Thoracic aorta (tissue), 2 donors: ENCODE results near the gene PHF3. TPM values are rescaled to one million over a fixed set of nuclear protein-coding genes. Genes with fewer than 3 reads are reported as not detected.

ENCODE experiments used
- ATAC-seq: fragments of 150-250 bp; one replicate; pipeline ENCODE4 v1.8.0; 2017; ENCODE audit warnings: low read depth; ENCODE audit not compliant: insufficient number of reproducible peaks, low FRiP score
- DNase-seq: peaks from one replicate; pipeline ENCODE4 v3.0.0-alpha.2; 2020; ENCODE audit warnings: low spot score
- H3K27ac ChIP-seq, 2 donors: fragments of 200-600 bp; sonication (generic); 1 replicate in 1 of 2; 2 replicates in 1 of 2; pipeline ENCODE4 v1.5.1; 2016; ENCODE audit warnings: mild to moderate bottlenecking in 2 of 2, moderate library complexity in 2 of 2
- H3K27me3 ChIP-seq: fragments of 200-600 bp; sonication (generic); replicated peaks from 2 replicates; pipeline ENCODE4 v1.6.0; 2016; ENCODE audit warnings: mild to moderate bottlenecking; ENCODE audit not compliant: insufficient read depth
- H3K36me3 ChIP-seq: fragments of 200-600 bp; sonication (generic); one replicate; pipeline ENCODE4 v1.5.1; 2016
- H3K4me1 ChIP-seq, 2 donors: fragments of 200-600 bp; sonication (generic); 1 replicate in 1 of 2; 2 replicates in 1 of 2; pipeline versions ENCODE4 v1.5.1 to v1.6.0; 2016; ENCODE audit warnings: low read depth in 2 of 2, mild to moderate bottlenecking in 1 of 2; ENCODE audit not compliant: control insufficient read depth in 1 of 2
- H3K4me3 ChIP-seq: fragments of 200-600 bp; sonication (generic); 2 replicates; pipeline ENCODE4 v1.5.1; 2016; ENCODE audit warnings: mild to moderate bottlenecking
- H3K9me3 ChIP-seq: fragments of 200-600 bp; sonication (generic); 2 replicates; pipeline ENCODE4 v1.5.1; 2016
- total RNA-seq, 2 donors: library from RNA; depleted of rRNA; stranded (reverse); fragments of >200 nt; gene quantifications; one replicate each; pipeline versions ENCODE4 v1.1.0 to v1.2.3, GENCODE V29; 2016
- TF ChIP-seq, protein P1 (sequence below): fragments of 200-600 bp; sonication (generic); IDR thresholded peaks from one replicate; pipeline ENCODE4 v1.5.1; 2019; ENCODE audit warnings: antibody characterized with exemption

PHF3 gene
- total RNA-seq, 2 donors from 2014 or later = 55.4 to 59.5 TPM

DNA sequence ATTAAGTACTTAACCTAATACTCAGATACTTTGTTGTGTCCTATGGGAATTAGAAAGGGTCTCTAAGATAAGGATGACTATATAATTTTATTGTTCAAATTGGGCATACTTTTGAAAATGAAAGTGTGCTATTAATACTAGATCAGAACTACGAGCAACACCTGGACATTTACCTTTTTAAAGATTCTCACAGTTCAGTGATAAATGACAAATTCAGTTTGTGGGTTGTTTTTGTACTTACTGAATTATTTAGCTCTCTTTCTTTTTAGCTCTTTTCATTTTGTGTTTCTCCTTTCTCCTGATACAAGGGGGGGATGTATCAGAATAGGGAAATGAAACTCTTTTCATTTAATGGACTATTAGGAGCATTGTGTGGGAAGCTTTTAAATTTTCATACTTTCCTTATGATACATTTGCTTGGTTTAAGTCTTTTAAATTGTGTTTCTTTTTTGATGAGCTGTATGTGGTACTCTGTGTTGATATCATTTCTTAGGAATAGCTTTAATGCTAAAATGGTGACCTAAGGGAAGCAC lies 47.5 kb downstream of the PHF3 start:
- DNase-seq (no peak), ATAC-seq (no peak)
- Histone ChIP-seq H3K4me1 (peaks cover 5 to 7% of the 10 kb centered on the region in 2 donors), H3K27me3 (no peaks in the 10 kb centered on the region), H3K4me3 (no peak overlapping the region), H3K9me3 (no peaks in the 10 kb centered on the region), H3K27ac (no peak overlapping the region), H3K36me3 (peaks cover 10% of the 10 kb centered on the region)
- TF ChIP-seq, protein P1, sequence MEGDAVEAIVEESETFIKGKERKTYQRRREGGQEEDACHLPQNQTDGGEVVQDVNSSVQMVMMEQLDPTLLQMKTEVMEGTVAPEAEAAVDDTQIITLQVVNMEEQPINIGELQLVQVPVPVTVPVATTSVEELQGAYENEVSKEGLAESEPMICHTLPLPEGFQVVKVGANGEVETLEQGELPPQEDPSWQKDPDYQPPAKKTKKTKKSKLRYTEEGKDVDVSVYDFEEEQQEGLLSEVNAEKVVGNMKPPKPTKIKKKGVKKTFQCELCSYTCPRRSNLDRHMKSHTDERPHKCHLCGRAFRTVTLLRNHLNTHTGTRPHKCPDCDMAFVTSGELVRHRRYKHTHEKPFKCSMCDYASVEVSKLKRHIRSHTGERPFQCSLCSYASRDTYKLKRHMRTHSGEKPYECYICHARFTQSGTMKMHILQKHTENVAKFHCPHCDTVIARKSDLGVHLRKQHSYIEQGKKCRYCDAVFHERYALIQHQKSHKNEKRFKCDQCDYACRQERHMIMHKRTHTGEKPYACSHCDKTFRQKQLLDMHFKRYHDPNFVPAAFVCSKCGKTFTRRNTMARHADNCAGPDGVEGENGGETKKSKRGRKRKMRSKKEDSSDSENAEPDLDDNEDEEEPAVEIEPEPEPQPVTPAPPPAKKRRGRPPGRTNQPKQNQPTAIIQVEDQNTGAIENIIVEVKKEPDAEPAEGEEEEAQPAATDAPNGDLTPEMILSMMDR = no peak

DNA sequence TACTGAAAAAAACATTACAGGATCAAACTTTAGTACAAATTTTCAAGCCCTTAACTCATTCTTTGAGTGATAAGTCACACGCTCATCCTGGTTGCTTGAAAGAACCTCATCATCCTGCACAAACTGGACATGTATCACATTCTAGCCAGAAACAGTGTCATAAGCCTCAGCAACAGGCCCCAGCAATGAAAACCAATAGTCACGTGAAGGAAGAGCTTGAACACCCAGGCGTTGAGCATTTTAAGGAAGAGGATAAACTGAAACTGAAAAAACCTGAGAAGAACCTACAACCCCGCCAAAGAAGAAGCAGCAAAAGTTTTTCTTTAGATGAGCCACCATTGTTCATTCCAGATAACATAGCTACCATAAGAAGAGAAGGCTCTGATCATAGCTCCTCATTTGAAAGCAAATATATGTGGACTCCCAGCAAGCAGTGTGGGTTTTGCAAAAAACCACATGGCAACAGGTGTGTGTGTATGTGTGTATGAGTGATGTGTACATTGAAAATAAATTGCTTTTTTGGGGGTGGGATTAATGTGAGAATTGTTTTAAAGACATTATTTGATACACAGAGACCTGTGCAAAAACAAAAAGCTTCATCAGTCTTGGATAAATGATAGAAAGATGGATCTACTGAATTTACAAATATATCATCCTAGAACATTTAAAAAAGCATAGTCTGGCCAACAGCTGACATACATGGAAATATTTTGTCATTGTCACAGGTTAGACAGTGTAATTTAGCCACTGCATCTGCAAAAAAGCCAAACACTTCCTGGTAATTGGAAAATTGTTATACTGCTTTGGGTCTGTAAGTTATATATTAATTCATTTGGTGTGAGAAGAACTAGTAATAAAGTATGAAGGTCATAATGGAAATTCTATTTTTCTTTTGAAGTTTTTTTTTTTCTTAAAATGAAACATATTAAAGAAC lies 50.1 kb downstream of the PHF3 start:
- H3K27ac ChIP-seq = no peak overlapping the region
- H3K4me1 ChIP-seq = peaks cover 5 to 7% of the 10 kb centered on the region in 2 donors
- H3K36me3 ChIP-seq = peaks cover 10% of the 10 kb centered on the region
- H3K9me3 ChIP-seq = no peaks in the 10 kb centered on the region
- DNase-seq = no peak
- TF ChIP-seq, protein P1 = no peak
- no peak overlapping the region for H3K4me3 ChIP-seq
- no peaks in the 10 kb centered on the region for H3K27me3 ChIP-seq
- no peak for ATAC-seq

DNA sequence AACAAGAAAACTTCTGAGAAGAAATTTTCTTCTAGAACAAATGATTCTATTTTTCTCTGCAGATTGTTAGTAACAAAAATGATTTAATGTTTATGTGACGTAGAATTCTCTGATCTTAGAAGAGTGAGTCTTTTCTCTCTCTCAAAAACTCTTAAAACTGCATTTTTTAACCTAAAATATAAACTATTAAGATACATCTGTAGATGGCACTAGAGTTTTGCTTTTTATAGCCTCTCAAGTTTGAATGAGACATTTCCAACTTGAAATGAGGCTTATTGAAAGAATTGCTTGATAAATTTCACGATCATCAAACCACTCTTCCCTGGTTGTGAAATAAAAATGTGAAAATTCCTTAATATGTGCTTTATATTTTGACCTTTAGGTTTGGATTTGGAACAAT lies 53.8 kb downstream of the PHF3 start:
- DNase-seq = no peak
- TF ChIP-seq, protein P1 = no peak
- H3K27ac ChIP-seq = no peak overlapping the region
- no peak overlapping the region for H3K4me3 ChIP-seq
- H3K9me3 ChIP-seq = no peaks in the 10 kb centered on the region
- ATAC-seq = no peak
- H3K4me1 ChIP-seq = no peaks in the 10 kb centered on the region
- H3K27me3 ChIP-seq = no peaks in the 10 kb centered on the region
- peaks cover 5% of the 10 kb centered on the region for H3K36me3 ChIP-seq

DNA sequence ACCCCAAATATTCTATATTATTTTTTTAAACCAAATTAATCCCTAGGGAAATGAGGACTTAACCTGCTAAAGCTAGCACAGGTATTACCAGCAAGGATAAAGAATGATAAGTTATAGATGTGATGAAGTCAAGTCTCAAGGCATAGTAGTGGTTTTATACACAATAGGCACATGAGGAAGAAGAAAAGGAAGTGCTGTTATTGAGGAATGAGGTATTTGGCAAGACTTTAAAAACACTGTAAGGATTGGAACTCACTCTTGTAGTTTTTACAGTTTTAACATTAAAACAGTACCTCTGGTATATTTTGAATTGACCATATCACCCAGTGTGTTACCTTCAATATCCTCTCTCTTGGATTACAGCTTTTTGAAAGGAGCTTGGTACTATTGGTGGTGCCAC lies 54.6 kb downstream of the PHF3 start:
- no peak for ATAC-seq
- TF ChIP-seq, protein P1 = no peak
- no peak for DNase-seq
- Histone ChIP-seq H3K4me3 (no peak overlapping the region), H3K4me1 (no peaks in the 10 kb centered on the region), H3K9me3 (no peaks in the 10 kb centered on the region), H3K27me3 (no peaks in the 10 kb centered on the region), H3K27ac (no peak overlapping the region), H3K36me3 (peaks cover 5% of the 10 kb centered on the region)

DNA sequence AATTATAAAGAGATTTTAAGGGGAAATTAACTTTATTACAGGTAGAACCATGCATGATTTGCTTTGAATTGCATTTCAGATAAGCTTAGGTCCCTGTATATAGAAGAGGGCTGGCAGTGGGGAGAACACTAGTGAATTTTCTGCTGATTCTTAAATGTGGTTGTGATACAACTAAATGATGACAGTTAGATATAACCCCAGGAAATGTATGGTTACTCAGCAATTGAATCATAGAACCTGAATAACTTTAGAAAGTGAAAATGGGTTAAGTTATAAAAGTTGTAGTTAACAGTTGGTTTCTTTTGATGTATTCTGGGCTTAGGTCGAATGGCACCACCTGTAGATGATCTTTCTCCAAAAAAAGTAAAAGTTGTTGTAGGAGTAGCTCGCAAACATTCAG lies 70.1 kb downstream of the PHF3 start:
- Histone ChIP-seq H3K9me3 (no peaks in the 10 kb centered on the region), H3K4me1 (no peaks in the 10 kb centered on the region), H3K36me3 (peaks cover 17% of the 10 kb centered on the region), H3K27ac (no peak overlapping the region), H3K27me3 (no peaks in the 10 kb centered on the region), H3K4me3 (no peak overlapping the region)
- DNase-seq (no peak), ATAC-seq (no peak)
- TF ChIP-seq, protein P1 = no peak
